ENCODE results near the gene QSOX2.
A peak's percentile ranks its signal among the peaks of the same experiment; 100 is the strongest.

The QSOX2 gene

DNA sequence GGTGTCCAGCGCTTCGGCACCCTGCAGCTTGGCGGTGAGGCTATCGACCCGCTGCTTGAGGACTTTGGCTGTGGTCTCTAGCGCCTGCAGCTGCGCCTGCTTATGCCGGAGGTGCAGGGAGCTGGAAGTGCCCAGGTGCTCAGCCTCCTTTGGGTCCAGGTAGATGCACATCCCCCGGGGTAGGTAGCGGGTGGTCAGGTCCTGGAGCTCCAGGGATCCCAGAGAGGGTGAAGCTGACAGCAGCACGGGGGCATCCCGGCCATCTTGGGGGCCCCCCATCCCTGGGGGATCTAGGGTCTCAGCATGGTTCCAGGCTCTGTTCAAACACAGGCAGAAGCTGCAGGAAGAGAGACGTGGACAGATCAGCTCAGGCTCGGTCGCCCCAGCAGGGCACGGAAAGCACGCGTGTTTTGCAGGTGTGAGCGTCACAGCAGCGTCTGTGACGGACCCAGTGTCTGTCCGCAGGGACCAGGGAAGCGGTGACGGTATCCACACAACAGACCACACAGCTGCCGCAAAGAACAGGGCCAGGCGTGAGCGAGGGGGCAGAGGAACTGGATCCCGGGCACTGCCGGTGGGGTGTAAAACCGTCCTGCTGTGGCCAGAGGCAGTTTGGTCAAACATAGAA is 40.9 kb upstream of the QSOX2 start:
- no peak overlapping the region for H3K4me3 ChIP-seq (replicated peaks; ENCODE audit: low read depth, low read length)
- TF ChIP-seq, protein P1, sequence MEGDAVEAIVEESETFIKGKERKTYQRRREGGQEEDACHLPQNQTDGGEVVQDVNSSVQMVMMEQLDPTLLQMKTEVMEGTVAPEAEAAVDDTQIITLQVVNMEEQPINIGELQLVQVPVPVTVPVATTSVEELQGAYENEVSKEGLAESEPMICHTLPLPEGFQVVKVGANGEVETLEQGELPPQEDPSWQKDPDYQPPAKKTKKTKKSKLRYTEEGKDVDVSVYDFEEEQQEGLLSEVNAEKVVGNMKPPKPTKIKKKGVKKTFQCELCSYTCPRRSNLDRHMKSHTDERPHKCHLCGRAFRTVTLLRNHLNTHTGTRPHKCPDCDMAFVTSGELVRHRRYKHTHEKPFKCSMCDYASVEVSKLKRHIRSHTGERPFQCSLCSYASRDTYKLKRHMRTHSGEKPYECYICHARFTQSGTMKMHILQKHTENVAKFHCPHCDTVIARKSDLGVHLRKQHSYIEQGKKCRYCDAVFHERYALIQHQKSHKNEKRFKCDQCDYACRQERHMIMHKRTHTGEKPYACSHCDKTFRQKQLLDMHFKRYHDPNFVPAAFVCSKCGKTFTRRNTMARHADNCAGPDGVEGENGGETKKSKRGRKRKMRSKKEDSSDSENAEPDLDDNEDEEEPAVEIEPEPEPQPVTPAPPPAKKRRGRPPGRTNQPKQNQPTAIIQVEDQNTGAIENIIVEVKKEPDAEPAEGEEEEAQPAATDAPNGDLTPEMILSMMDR (IDR thresholded peaks at IDR 0.05; ENCODE audit: low read depth, low read length, missing control alignments), result no peak
- DNase-seq (ENCODE audit: extremely low read depth, low read depth), result no peak

DNA sequence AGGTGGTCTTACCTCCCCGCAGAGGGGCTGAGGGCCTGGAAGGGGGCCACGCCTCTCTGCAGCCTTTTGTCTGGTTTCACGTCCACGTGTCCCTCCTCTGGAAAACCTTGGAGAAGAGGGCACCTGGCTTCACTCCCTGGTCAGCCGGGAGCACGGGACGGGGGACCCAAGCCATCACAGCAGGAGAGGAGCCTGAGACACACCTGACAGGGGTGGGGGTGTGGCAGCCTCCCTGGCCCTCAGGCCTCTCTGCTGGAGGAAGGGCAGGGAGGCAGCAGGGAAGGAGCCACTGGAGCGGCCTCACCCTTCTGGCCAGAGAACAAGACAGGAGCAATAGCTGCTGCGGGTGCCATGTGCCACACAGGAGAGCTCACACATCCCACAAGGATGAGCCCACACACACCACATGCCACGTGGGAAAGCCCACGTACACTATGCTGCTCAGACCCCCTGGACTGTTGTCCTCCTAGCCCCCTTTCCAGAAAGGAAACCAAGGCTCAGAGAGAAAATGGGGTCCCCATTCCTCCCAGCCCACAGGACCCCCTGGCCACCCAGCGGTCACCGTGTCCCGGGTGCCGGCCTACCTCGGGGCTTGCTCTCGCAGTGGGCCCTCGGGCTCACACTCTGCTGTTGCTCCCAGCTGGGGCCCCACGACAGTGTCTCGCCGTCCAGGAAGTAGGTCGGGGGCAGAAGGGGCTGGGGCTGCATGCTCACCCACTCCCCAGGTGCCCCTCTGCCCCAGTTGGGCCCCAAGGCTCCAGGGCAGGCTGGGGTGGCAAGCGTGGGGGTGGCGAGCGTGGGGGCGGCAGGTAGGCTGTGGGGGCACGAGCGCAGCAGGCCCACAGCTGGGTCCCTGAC is 40.1 kb upstream of the QSOX2 start:
- DNase-seq (ENCODE audit: extremely low read depth, low read depth), result no peak
- TF ChIP-seq, protein P1 (IDR thresholded peaks at IDR 0.05; ENCODE audit: low read depth, low read length, missing control alignments), result no peak
- no peak overlapping the region for H3K4me3 ChIP-seq (replicated peaks; ENCODE audit: low read depth, low read length)

DNA sequence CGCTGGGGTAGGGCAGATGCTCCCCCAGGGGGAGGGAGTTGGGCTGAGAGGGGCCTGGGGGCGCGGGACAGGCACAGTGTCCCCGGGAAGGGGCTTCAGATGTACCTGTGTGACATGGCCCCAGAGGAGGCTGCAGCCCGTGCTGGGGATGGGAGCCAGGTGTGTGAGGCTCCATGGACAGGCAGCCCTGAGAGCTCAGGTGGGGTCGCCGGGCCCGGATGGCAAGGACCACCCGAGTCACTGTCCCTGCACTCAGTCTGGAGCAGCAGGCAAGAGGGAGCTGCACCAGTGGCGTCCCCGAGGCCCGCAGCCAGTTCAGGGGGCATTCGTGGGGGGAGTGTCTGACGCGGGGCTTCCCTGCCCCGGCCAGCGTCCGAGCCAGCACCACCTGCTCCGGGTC is 39.3 kb upstream of the QSOX2 start:
- no peak overlapping the region for H3K4me3 ChIP-seq (replicated peaks; ENCODE audit: low read depth, low read length)
- TF ChIP-seq, protein P1 (IDR thresholded peaks at IDR 0.05; ENCODE audit: low read depth, low read length, missing control alignments), result no peak
- no peak for DNase-seq (ENCODE audit: extremely low read depth, low read depth)

DNA sequence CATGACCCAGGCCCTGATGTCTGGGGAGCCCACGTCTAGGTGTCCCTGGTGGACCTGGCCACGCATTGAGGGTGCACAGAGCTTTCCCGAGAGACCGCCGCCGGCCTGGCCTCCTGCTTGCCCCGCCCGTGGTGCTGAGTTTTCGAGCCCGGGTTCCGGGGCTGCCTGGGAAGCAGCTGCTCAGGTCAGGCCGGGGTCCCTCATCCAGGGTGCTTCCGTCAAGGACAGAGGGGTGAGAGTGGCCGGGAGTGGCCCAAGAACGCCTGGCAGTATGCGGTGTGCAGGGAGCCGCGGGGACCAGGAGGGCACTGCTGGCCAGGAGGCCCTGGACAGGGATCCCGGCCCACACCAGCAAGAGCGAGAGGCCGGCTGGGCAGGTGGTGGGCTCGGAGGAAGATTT is 38.7 kb upstream of the QSOX2 start:
- TF ChIP-seq, protein P1 (IDR thresholded peaks at IDR 0.05; ENCODE audit: low read depth, low read length, missing control alignments), result no peak
- DNase-seq (ENCODE audit: extremely low read depth, low read depth), result no peak
- H3K4me3 ChIP-seq (replicated peaks; ENCODE audit: low read depth, low read length), result no peak overlapping the region

DNA sequence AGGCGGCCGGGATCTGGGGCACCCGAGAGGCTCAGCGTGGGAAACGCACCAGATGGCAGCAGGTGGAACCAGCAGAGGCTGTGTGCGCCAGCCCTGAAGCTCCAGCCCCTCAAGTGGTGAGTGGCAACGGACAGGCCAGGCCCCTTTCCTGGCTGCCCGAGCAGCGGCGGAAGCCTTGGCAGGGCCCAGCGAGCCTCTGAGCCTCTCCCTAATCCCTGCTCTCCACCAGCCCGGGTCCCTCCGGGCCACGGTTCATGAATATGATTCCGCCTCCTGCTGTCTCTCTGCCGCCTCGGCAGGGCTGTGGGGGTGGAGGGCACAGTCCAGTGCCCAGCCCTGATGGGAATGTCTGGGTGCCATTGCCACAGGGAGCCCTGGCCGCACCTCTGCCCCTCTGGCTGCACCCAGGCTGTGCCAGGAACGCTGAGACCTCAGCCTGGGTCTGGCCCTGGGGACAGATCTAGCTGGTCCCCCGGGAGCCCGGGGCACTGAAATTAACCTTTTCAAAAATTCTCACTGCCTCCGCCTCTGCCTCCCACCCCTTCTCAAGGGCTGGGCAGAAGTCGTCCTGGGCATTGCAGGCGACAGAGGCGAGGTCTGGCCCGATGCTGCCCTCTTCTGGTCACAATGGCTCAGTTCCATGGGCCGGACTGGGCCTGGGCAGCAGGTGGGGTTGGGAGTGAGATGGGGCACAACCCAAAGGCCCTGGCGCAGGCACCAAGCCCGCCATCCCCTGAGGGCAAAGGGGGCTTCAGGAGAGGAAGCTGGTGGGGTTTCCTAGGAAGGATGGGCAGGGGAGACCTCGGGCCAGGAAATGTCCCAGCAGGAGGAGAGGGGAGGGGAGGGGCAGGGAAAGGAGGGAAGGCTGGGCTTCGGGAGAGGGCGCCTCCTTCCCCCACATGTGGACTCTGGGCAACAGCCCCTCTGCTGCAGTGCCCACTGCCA is 38.0 kb upstream of the QSOX2 start:
- peak; percentile 11 for DNase-seq (ENCODE audit: extremely low read depth, low read depth)
- TF ChIP-seq, protein P1 (IDR thresholded peaks at IDR 0.05; ENCODE audit: low read depth, low read length, missing control alignments), result peak; percentile 82
- H3K4me3 ChIP-seq (replicated peaks; ENCODE audit: low read depth, low read length), result no peak overlapping the region

DNA sequence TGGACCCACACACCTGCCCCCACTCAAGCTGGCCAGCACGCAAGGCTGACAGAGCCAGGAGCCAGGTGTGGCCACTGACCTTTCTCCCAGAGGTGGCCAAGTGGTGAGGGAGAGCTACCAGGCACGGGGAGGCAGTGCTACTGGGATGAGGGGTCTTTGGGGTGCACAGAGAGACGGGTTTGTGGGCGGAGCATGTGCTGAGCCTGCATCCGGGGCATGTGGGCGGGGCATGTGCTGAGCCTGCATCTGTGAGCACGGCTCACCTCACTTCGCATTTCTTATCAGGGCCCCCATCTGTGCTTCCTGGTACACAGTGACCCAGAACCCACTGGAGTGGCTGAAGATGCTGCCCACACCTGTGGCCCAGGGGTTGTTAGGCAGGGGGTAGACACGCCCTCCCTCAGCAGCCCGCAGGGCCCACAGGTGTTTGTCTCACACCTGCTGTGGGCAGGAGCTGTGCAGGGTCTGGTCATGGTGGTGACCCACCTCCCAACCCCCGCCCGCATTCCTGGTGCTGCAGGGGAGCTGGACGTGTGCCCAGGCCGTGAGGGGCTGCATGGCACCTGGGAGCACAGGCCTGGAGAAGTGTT is 36.8 kb upstream of the QSOX2 start:
- no peak for DNase-seq (ENCODE audit: extremely low read depth, low read depth)
- TF ChIP-seq, protein P1 (IDR thresholded peaks at IDR 0.05; ENCODE audit: low read depth, low read length, missing control alignments), result no peak
- H3K4me3 ChIP-seq (replicated peaks; ENCODE audit: low read depth, low read length), result no peak overlapping the region

All from HFF-Myc (cell line).